ENCODE measurements around the gene MRPL24.
"Not testable (repeated sequence)": the region's sequence is repeated elsewhere in the genome, so short reads cannot be mapped to it uniquely, and the experiment has no call there.

MRPL24 gene

GRCh38 chr1:156757572-156758253, 16.8 kb upstream of the MRPL24 start:
- DNase-seq, result not testable (repeated sequence)

- no peak for DNase-seq
Measured at GRCh38 chr1:156756355-156756754, 15.5 kb upstream of the MRPL24 start.

DNA sequence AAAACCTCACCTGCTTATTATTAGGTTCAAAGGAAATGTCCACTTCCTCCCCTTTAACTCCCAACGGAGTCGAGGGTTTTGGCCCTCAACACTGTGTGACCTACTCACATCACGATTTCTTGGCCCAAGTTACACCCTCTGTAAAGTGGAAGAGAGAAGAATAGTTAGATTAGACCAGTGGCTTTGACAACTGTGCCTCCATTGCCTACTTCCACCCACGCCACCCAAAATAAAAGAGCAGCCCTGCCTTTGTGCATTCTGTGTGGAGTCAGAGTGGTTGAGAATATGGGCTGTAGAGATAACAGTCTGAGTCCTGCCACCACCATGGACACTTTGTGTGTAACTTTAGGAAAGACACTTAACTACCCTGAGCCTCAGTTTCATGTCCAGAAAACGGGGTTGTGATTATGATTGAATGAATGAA, 14.7 kb upstream of the MRPL24 start:
- DNase-seq, result no peak

GRCh38 chr1:156754219-156754618, 13.3 kb upstream of the MRPL24 start:
- DNase-seq, result peak in 1 of 2 experiments; percentile 27

DNA sequence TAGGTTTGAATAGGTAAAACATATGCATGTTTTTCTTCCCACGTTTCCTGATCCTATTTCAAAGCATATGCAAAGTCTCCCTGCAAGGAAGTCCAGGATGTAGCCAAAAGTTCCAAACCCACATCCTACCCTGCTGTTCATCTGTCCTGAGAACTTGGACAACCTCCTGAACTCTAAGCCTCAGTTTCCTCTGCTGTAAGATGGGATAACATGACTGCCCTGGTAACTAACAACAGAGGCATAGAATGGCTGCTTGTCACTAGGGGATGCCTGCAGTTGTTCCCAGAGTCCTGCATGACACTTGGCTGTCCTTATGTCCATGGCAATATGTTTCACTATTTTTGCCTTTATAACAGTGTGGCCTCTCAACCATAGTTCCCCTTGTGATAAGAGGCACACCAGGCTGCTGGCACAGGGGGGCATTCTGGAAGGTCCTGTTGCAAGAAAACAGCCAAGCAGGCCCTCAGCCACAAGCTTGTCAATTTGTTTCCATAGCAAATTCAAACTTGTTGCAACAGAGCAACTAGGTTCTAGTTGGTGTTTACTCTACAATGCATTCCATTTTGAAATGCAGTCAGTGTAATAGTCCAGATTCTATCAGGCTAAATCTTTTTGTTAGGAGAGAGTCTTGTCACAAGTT, 12.1 kb upstream of the MRPL24 start:
- no peak for DNase-seq

GRCh38 chr1:156751757-156752481, 11.0 kb upstream of the MRPL24 start:
- peak; percentile 98 to 99 for DNase-seq

- DNase-seq, result no peak
Measured at GRCh38 chr1:156751451-156751756, 10.5 kb upstream of the MRPL24 start, which contains the start of gene HDGF. Gene HDGF (minus strand): TSS chr1:156751675. CDS start chr1:156751429, 246 bp downstream.

DNA sequence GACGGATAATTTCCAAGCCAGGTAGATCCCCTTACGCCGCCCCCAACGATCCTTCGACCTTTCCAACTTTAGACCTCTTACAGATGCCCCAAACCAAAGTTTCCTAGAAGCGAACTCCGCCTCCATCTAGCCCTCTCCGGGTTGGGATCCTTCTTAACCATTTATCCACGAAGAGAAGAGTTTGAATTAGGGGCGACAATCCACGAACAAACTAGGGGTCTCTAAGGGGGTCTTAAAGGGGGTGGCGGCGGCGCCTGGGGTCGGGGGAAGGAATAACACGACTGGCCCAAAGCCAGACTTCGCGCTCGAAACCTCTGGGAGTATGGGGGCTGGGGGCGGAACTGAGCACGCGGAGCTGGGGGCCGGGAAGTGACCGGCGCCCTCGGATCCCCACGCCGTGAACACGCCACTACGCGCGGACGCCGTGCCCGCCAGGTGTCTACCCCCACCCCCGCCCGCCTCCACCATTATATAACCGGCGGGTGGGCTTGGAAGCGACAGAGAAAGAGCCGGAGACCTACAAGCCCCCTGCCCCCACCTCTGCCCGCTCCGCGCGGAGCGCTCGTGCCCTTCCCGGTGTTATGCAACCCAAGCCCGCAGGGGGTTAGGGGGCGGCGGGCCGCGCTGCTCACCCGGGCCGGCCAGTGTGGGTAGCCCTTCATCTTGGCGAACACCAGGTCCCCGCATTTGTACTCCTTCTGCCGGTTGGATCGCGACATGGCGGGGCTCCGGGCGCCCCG, 10.0 kb upstream of the MRPL24 start:
- DNase-seq, result peak; percentile 16 to 44

DNA sequence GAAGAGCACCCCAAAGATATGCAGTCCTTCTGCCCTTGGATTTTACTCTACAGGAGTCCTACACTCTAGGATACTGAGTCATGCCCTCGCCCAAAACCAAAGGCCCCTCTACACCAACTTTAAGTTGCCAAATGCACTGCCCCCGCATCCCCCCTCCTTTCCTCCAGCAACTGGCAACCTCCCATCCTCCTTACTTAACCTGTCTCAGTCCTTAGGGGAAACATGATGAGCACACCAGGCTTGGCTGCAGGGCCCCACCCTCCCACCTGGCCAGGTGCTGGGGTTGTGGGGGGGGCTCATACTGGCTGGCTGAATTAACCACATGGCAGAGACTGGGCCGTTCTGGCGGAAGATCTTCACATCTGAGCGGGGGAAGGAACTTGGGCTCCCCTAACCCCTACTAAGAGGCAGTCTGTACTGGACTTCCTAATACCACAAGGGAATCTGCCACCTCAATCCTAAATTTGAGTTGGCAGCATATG, 9.3 kb upstream of the MRPL24 start:
- DNase-seq, result peak in 1 of 2 experiments; percentile 31

GRCh38 chr1:156749419-156750118, 8.7 kb upstream of the MRPL24 start:
- DNase-seq, result no peak

DNA sequence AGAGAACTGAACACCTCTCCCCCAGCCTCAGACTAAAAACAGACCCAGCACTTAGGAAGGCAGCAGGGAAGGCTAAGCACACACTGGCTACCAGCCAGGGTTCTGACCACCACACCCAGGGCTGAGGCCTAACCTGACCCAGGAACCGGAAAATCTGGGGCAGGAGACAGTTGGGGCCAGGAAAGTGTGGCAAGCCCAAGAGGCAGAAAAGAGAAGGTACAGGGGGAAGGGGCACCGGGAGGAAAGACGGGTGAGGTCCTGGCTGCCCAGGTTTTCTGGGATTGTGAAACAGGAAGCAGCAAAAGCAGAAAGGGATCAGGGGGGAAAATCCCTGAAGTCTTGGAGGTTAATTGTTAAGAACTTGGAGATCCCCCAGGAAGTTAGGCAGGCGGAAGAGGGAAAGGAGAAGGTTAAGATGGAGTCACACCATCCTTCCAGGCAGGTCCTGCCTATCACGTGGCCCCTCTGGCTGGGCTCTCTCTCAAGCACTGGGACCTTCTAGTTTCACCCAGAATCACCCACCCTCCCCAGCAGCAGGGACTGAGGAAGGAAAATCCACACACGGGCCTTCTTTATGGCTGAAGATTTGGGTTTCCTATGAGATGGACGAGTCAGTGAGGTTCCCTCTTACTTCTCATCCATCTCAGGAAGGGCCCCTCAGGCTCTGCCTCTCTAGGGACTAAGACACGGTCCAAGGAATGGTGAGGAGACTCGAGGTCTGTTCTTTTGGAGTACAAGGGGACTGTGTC, 8.0 kb upstream of the MRPL24 start:
- DNase-seq, result peak in 1 of 2 experiments; percentile 53

- no peak for DNase-seq
Measured at GRCh38 chr1:156747742-156748669, 7.1 kb upstream of the MRPL24 start.

- peak; percentile 80 to 93 for DNase-seq
Measured at GRCh38 chr1:156746728-156747631, 6.1 kb upstream of the MRPL24 start.

DNA sequence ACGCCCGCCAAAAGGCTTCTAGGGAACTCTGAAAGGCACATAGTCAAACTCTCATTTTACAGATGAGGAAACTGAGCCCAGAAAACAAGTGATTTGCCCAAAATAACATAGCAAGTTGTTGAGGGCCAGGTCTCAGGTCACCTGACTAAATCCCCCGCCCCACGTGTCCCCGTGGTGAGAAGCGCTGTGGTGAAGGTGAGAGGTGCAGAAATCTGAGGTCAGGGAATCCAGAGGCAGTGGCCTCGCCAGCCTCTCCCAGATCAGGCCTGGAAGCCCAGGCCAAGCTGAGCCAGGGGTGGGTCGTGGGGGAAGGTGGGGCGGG, 5.5 kb upstream of the MRPL24 start:
- no peak for DNase-seq

DNA sequence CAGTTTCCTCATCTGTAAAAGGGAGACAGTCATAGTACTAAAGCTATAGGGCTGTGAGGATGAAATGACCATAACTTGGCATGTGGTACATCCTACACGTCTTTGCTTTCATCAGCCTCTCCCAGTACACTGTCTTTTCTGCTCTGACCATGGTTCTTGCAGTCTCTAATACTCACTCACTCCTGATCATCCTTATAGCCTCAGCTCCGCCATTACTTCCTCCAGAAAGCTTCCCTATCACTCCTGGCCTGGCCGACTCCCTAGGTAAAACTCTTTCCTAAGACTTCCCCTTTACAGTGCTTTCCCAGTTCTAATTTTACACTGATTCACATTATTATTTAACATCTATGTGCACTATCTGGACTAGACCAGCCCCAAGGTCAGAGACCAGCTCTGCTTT, 5.0 kb upstream of the MRPL24 start:
- no peak for DNase-seq

DNA sequence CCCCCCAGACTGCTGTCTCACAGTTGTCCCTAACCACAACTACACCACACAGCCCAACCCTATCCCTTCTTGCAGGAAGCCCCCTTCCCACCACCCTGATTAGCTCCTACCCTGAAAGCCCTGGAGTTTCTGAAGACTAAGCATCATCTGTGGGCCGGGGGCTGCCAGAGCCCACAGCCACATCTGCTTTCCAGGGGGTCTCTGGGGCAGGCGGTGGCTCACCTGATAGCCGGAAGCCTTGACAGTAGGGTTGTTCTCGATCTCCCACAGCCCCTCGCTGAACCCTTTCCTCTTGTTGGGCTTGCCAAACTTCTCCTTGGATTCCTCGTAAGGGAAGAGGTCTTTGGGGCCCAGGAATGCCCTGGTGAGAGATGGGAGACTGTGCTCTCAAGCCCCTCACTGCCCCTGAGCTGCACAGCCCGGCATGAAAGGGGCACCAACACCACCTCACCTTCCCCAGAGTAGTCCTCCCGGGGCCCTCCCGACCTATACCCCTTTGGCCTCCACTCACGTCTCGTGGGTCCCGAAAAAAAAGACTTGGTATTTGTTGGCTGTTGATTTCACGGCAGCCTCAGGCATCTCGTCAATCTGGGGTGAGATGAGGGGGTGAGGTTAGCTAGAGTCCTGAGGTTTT, 4.0 kb upstream of the MRPL24 start:
- no peak for DNase-seq

DNA sequence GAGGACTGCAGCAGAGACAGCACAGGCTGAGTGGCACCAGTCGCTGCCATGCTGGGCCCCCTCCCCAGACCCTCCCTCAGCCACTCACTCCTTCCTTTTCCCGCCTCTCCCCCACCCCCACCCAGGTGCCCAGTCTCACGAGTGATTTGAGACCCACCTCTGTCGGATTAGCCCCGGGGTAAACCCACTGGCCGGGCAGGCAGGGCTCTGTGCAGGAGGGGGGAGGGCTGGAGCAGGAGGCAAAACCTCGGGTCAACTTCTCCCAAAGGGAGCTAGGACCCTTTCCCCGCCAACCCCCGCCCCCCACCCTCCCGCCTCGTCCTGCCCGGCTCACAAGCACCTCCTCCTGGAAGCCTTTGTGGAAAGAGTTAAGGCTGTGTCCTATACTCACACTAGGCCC, 3.5 kb upstream of the MRPL24 start:
- DNase-seq, result no peak

GRCh38 chr1:156743367-156744302, 2.7 kb upstream of the MRPL24 start:
- no peak for DNase-seq
